SK-N-SH (cell line): Measurements from ENCODE around the gene PARD3. TPM values are rescaled to one million over a fixed set of nuclear protein-coding genes. Genes with fewer than 3 reads are reported as not detected.

ENCODE experiments used
- CTCF ChIA-PET: fragments of 300-600, 350-600 bp; formaldehyde crosslinking; extraction: SDS; loops from one replicate; lab custom pipeline; 2021; lab: Yijun Ruan, JAX
- POLR2A ChIA-PET: fragments of 350-600 bp; sonication (Branson Sonifier 250); formaldehyde crosslinking; extraction: SDS; loops from one replicate; lab custom pipeline; 2020; ENCODE audit warnings: antibody characterized with exemption, inconsistent platforms; lab: Yijun Ruan, JAX
- DNase-seq: peaks from one replicate; pipeline ENCODE4 v3.0.0; 2012
- H2AFZ ChIP-seq: fragments of 200-600 bp; sonication (generic); 2 replicates; pipeline ENCODE4 v1.8.1; 2016; ENCODE audit warnings: antibody characterized with exemption, mild to moderate bottlenecking, low read depth
- H3F3A ChIP-seq: fragments of 200-600 bp; sonication (generic); replicated peaks from 2 replicates; pipeline ENCODE3; 2016; ENCODE audit warnings: antibody characterized with exemption, mild to moderate bottlenecking; ENCODE audit not compliant: insufficient read depth
- H3K27ac ChIP-seq, 2 experiments: fragments of 200-500 bp in 1 of 2; fragments of 200-600 bp in 1 of 2; sonication (Bioruptor generic) in 1 of 2; sonication (generic), shearing (Covaris generic) in 1 of 2; 2 replicates each; pipeline versions ENCODE4 v1.5.1 to v1.6.1; 2014 to 2016; ENCODE audit warnings: low read depth in 2 of 2, inconsistent platforms in 1 of 2, low read length in 1 of 2, mild to moderate bottlenecking in 1 of 2, mixed read lengths in 1 of 2
- H3K27me3 ChIP-seq: fragments of 200-600 bp; sonication (generic), shearing (Covaris generic); 2 replicates; pipeline ENCODE4 v1.6.1; 2016; ENCODE audit warnings: mixed run types; ENCODE audit not compliant: insufficient read depth
- H3K36me3 ChIP-seq, 2 experiments: fragments of 200-500 bp in 1 of 2; fragments of 200-600 bp in 1 of 2; sonication (Bioruptor generic) in 1 of 2; sonication (generic) in 1 of 2; replicated peaks in 1 of 2; 2 replicates each; pipeline versions ENCODE3 to v1.5.1; 2014 to 2016; ENCODE audit warnings: low read length in 1 of 2, mild to moderate bottlenecking in 1 of 2; ENCODE audit not compliant: insufficient read depth in 2 of 2, control insufficient read depth in 1 of 2
- H3K4me1 ChIP-seq, 2 experiments: fragments of 200-500 bp in 1 of 2; fragments of 200-600 bp in 1 of 2; sonication (Bioruptor generic) in 1 of 2; sonication (generic), shearing (Covaris generic) in 1 of 2; 2 replicates each; pipeline versions ENCODE4 v1.5.1 to v1.6.1; 2014 to 2016; ENCODE audit warnings: low read depth in 1 of 2, low read length in 1 of 2, mixed run types in 1 of 2; ENCODE audit not compliant: insufficient read depth in 2 of 2, control insufficient read depth in 1 of 2
- H3K4me2 ChIP-seq: fragments of 200-600 bp; sonication (generic), shearing (Covaris generic); 2 replicates; pipeline ENCODE4 v1.6.1; 2017; ENCODE audit warnings: mixed run types
- H3K4me3 ChIP-seq, 2 experiments: fragments of 200-500 bp in 1 of 2; fragments of 200-600 bp in 1 of 2; sonication (Bioruptor generic) in 1 of 2; sonication (generic), shearing (Covaris generic) in 1 of 2; 2 replicates each; pipeline versions ENCODE4 v1.5.1 to v1.8.1; 2014 to 2016; ENCODE audit warnings: low read depth in 2 of 2, inconsistent platforms in 1 of 2, low read length in 1 of 2, mild to moderate bottlenecking in 1 of 2, mixed read lengths in 1 of 2, moderate library complexity in 1 of 2
- H3K79me2 ChIP-seq: fragments of 200-600 bp; sonication (generic); 2 replicates; pipeline ENCODE4 v1.8.1; 2017; ENCODE audit warnings: mild to moderate bottlenecking; ENCODE audit not compliant: insufficient read depth
- H3K9ac ChIP-seq: fragments of 200-600 bp; sonication (generic); 2 replicates; pipeline ENCODE4 v1.6.1; 2017; ENCODE audit warnings: mixed run types
- H3K9me2 ChIP-seq: fragments of 200-600 bp; sonication (generic); 2 replicates; pipeline ENCODE4 v1.6.1; 2017; ENCODE audit warnings: mixed run types
- H3K9me3 ChIP-seq: fragments of 200-600 bp; sonication (generic); 2 replicates; pipeline ENCODE4 v1.6.1; 2017; ENCODE audit warnings: mixed run types, mild to moderate bottlenecking, moderate library complexity
- H4K20me1 ChIP-seq: fragments of 200-600 bp; sonication (generic); 2 replicates; pipeline ENCODE4 v1.6.1; 2017; ENCODE audit warnings: mild to moderate bottlenecking, mixed run types; ENCODE audit not compliant: insufficient read depth
- CHD2 ChIP-seq: fragments of 150-350 bp; IDR thresholded peaks from 2 replicates; pipeline ENCODE4 v1.6.1; 2018; ENCODE audit warnings: low read length; ENCODE audit not compliant: partially characterized antibody
- ELF1 ChIP-seq: IDR thresholded peaks from 2 replicates; pipeline ENCODE4 v1.4.0; 2012
- EP300 ChIP-seq, 2 experiments: IDR thresholded peaks; 2 replicates each; pipeline versions ENCODE4 v1.4.0 to v1.6.1; 2012; ENCODE audit warnings: borderline replicate concordance in 1 of 2, low read depth in 1 of 2, low read length in 1 of 2
- EZH2phosphoT487 ChIP-seq: fragments of 200-600 bp; sonication (generic); IDR thresholded peaks from 2 replicates; pipeline ENCODE4 v1.6.1; 2017; ENCODE audit warnings: low read depth, mixed run types, mild to moderate bottlenecking, antibody characterized with exemption, moderate library complexity, borderline replicate concordance
- FOSL2 ChIP-seq: IDR thresholded peaks from 2 replicates; pipeline ENCODE4 v1.4.0; 2012; ENCODE audit warnings: low read depth, mild to moderate bottlenecking, moderate library complexity, borderline replicate concordance
- FOXJ3 ChIP-seq: sonication (generic); formaldehyde crosslinking; IDR thresholded peaks from 2 replicates; pipeline ENCODE4 v1.5.1; 2020; ENCODE audit warnings: mild to moderate bottlenecking, missing genetic modification reagents
- GABPA ChIP-seq: IDR thresholded peaks from 2 replicates; pipeline ENCODE4 v1.4.0; 2012; ENCODE audit warnings: low read depth, mild to moderate bottlenecking
- GATA2 ChIP-seq: sonication (generic); formaldehyde crosslinking; IDR thresholded peaks from 2 replicates; pipeline ENCODE4 v1.5.0; 2020; ENCODE audit warnings: mild to moderate bottlenecking, missing genetic modification reagents
- JUND ChIP-seq: IDR thresholded peaks from 2 replicates; pipeline ENCODE4 v1.4.0; 2012
- NFIC ChIP-seq: IDR thresholded peaks from 2 replicates; pipeline ENCODE4 v1.4.0; 2012; ENCODE audit warnings: borderline replicate concordance
- RCOR1 ChIP-seq: fragments of 150-350 bp; IDR thresholded peaks from 2 replicates; pipeline ENCODE4 v1.6.1; 2017; ENCODE audit warnings: antibody characterized with exemption, low read length
- RFX5 ChIP-seq: IDR thresholded peaks from 2 replicates; pipeline ENCODE4 v1.6.1; 2012; ENCODE audit warnings: mild to moderate bottlenecking, improper control_type of control experiment, low read length
- RXRA ChIP-seq: IDR thresholded peaks from 2 replicates; pipeline ENCODE4 v1.4.0; 2012; ENCODE audit warnings: low read depth, mild to moderate bottlenecking, borderline replicate concordance
- SIN3A ChIP-seq: IDR thresholded peaks from 2 replicates; pipeline ENCODE4 v1.6.1; 2012; ENCODE audit warnings: low read depth, mild to moderate bottlenecking, low read length, moderate library complexity, borderline replicate concordance
- SMC3 ChIP-seq: IDR thresholded peaks from 2 replicates; pipeline ENCODE4 v1.6.1; 2012; ENCODE audit warnings: low read depth, low read length, improper control_type of control experiment
- TCF12 ChIP-seq: IDR thresholded peaks from 2 replicates; pipeline ENCODE4 v1.4.0; 2012
- TEAD4 ChIP-seq: IDR thresholded peaks from 2 replicates; pipeline ENCODE4 v1.4.0; 2012; ENCODE audit warnings: mild to moderate bottlenecking, borderline replicate concordance; ENCODE audit not compliant: insufficient read depth
- YY1 ChIP-seq: IDR thresholded peaks from 2 replicates; pipeline ENCODE4 v1.4.0; 2012; ENCODE audit warnings: low read depth, mild to moderate bottlenecking
- WGBS: methylation state at CpG from one replicate; pipeline ENCODE4 v1.1.6; 2017; ENCODE audit warnings: low lambda C conversion rate; 5-methylcytosine and 5-hydroxymethylcytosine counted together
- polyA plus RNA-seq, 3 experiments: library from polyadenylated mRNA; depleted of rRNA; stranded (reverse); fragments of >200 nt; gene quantifications; 2 replicates each; pipeline ENCODE4 v1.2.3, GENCODE V29; 2012
- TF ChIP-seq, protein P1 (sequence below): IDR thresholded peaks from 2 replicates; pipeline ENCODE4 v1.4.0; 2012; ENCODE audit warnings: low read depth, borderline replicate concordance
- TF ChIP-seq, protein P2 (sequence below): IDR thresholded peaks from 2 replicates; pipeline ENCODE4; 2012

PARD3 gene
- polyA plus RNA-seq, 1 of the 3 experiments (the other 2 are of a cell fraction), result 29.4 TPM

DNA sequence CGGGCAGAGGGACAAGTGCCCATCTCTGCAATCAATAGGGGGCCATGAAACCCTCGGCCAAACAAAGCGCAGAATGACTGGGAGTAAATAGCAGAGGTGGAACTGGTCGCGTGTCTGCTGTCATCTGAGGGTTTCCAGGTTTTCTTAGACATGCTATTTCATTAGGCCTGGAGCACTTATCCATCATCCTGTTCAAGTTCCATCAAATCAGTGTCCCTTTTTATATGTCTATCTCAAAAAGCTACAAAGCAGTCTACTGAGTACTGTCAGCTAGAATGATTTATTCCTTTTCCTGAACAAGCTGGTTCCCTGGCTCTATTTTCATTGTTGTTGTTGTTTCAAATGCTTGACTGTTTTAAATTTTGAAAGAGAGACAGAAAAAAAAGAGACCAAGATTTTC lies 590.5 kb downstream of the PARD3 start:
- H2AFZ ChIP-seq, result no peak overlapping the region
- H3K79me2 ChIP-seq, result no peaks in the 10 kb centered on the region
- H4K20me1 ChIP-seq, result no peaks in the 10 kb centered on the region
- ChIA-PET POLR2A (no interaction called here), CTCF (interaction anchor here (1.0 to 1.2 kb wide), 2 partner anchors 9 to 18 kb away, joined by 3 read pairs; no protein-coding TSS in a partner anchor)
- peaks cover 0 to 8% of the 10 kb centered on the region in 2 experiments for H3K36me3 ChIP-seq
- TF ChIP-seq RXRA (no peak), EZH2phosphoT487 (no peak), FOXJ3 (CRISPR knock-in tag) (no peak), GABPA (no peak), TCF12 (no peak), CHD2 (no peak), ELF1 (no peak), NFIC (no peak), JUND (no peak), TEAD4 (no peak), GATA2 (CRISPR knock-in tag) (no peak), SMC3 (no peak), YY1 (no peak), EP300 (IDR thresholded peaks at IDR 0.05; ENCODE audit: borderline replicate concordance in 1 of 2, low read depth in 1 of 2, low read length in 1 of 2) (no peak), RCOR1 (no peak), FOSL2 (no peak), RFX5 (no peak), SIN3A (no peak)
- TF ChIP-seq, protein P1, sequence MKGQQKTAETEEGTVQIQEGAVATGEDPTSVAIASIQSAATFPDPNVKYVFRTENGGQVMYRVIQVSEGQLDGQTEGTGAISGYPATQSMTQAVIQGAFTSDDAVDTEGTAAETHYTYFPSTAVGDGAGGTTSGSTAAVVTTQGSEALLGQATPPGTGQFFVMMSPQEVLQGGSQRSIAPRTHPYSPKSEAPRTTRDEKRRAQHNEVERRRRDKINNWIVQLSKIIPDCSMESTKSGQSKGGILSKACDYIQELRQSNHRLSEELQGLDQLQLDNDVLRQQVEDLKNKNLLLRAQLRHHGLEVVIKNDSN, result no peak
- TF ChIP-seq, protein P2, sequence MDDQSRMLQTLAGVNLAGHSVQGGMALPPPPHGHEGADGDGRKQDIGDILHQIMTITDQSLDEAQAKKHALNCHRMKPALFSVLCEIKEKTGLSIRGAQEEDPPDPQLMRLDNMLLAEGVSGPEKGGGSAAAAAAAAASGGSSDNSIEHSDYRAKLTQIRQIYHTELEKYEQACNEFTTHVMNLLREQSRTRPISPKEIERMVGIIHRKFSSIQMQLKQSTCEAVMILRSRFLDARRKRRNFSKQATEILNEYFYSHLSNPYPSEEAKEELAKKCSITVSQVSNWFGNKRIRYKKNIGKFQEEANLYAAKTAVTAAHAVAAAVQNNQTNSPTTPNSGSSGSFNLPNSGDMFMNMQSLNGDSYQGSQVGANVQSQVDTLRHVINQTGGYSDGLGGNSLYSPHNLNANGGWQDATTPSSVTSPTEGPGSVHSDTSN, result no peak
- no peaks in the 10 kb centered on the region for H3F3A ChIP-seq
- H3K4me1 ChIP-seq, result peaks cover 0 to 2% of the 10 kb centered on the region in 2 experiments; a peak in 1 of 4 replicates
- H3K4me2 ChIP-seq, result no peak overlapping the region
- no peak overlapping the region for H3K27ac ChIP-seq
- WGBS, result 98% methylated on average over 5 of the region's 5 CpGs
- H3K4me3 ChIP-seq, result no peak overlapping the region
- no peaks in the 10 kb centered on the region for H3K27me3 ChIP-seq
- no peak overlapping the region for H3K9ac ChIP-seq
- no peak for DNase-seq
- no peaks in the 10 kb centered on the region for H3K9me2 ChIP-seq
- H3K9me3 ChIP-seq, result no peaks in the 10 kb centered on the region

DNA sequence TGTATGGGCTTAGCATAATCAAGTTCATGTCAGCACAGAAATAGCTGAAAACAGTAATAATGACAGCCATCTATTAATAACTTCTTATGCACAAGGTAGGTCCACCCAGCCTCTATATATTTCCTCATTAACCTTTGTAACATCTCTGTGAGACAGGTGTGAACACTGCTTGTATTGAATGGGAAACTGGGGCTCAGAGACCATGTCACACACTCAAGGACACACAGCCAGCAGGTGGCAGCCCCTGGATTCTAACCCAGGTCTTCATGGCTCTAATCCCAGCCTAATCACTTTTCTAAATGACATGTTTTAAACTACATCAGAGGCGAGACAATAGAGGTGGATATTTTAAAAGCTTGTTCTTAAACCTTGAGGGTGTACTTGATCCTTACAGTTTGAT lies 591.4 kb downstream of the PARD3 start:
- Histone ChIP-seq H3K9ac (no peak overlapping the region), H3K27ac (no peak overlapping the region), H3K27me3 (no peaks in the 10 kb centered on the region), H3K79me2 (no peaks in the 10 kb centered on the region), H3K4me1 (peaks cover 0 to 2% of the 10 kb centered on the region in 2 experiments; a peak in 1 of 4 replicates), H3K9me3 (no peaks in the 10 kb centered on the region), H4K20me1 (no peaks in the 10 kb centered on the region), H3K4me2 (no peak overlapping the region), H3F3A (no peaks in the 10 kb centered on the region), H3K4me3 (no peak overlapping the region), H2AFZ (no peak overlapping the region), H3K9me2 (no peaks in the 10 kb centered on the region), H3K36me3 (peaks cover 0 to 8% of the 10 kb centered on the region in 2 experiments)
- POLR2A ChIA-PET, result no interaction called here
- TF ChIP-seq YY1, result no peak
- TF ChIP-seq GATA2 (CRISPR knock-in tag), result no peak
- no peak for TF ChIP-seq RFX5
- no peak for TF ChIP-seq FOXJ3 (CRISPR knock-in tag)
- DNase-seq, result no peak
- CTCF ChIA-PET, result interaction anchor here (0.7 to 1.2 kb wide), 3 partner anchors 8 to 415 kb away, joined by 3 to 4 read pairs (median 3); no protein-coding TSS in a partner anchor
- 100% methylated on average over 1 of the region's 1 CpG for WGBS
